Aorta (tissue), 5 donors: ENCODE data around the gene PTPN22. TPM values are rescaled to one million over a fixed set of nuclear protein-coding genes. Genes with fewer than 3 reads are reported as not detected.

ENCODE experiments used
- ATAC-seq: fragments of 200-7000 bp; cut with Tn5 transposase; one replicate; pipeline ENCODE4 v1.9.1; 2022; ENCODE audit warnings: moderate library complexity; ENCODE audit not compliant: low FRiP score
- DNase-seq, 2 donors: peaks; one replicate each; pipeline ENCODE4 v3.0.0-alpha.2; 2020
- H3K27ac ChIP-seq, 2 donors: one replicate each; pipeline ENCODE4 v1.5.1; 2013; ENCODE audit warnings: low read length in 2 of 2, mild to moderate bottlenecking in 2 of 2, moderate library complexity in 2 of 2, control low read depth in 1 of 2, inconsistent platforms in 1 of 2, low read depth in 1 of 2
- H3K27me3 ChIP-seq, 2 donors: one replicate each; pipeline ENCODE4 v1.6.1; 2013; ENCODE audit warnings: control low read depth in 1 of 2, low read length in 1 of 2, mild to moderate bottlenecking in 1 of 2, moderate library complexity in 1 of 2; ENCODE audit not compliant: insufficient read depth in 2 of 2, control insufficient read depth in 1 of 2
- H3K36me3 ChIP-seq, 2 donors: one replicate each; pipeline ENCODE4 v1.6.1; 2013; ENCODE audit warnings: control low read depth in 1 of 2, low read length in 1 of 2, mild to moderate bottlenecking in 1 of 2; ENCODE audit not compliant: insufficient read depth in 2 of 2, control insufficient read depth in 1 of 2
- H3K4me1 ChIP-seq, 2 donors: one replicate each; pipeline ENCODE4 v1.6.1; 2013; ENCODE audit warnings: low read length in 2 of 2, control low read depth in 1 of 2, mild to moderate bottlenecking in 1 of 2, moderate library complexity in 1 of 2; ENCODE audit not compliant: insufficient read depth in 2 of 2, control insufficient read depth in 1 of 2
- H3K4me3 ChIP-seq, 2 donors: one replicate each; pipeline ENCODE4 v1.5.1; 2013; ENCODE audit warnings: low read length in 2 of 2, control low read depth in 1 of 2, mild to moderate bottlenecking in 1 of 2
- H3K9me3 ChIP-seq: one replicate; pipeline ENCODE4 v1.6.1; 2013; ENCODE audit warnings: mild to moderate bottlenecking, low read length; ENCODE audit not compliant: control insufficient read depth
- WGBS, 2 donors: extraction: QIAGEN DNeasy Blood & Tissue Kit; methylation state at CpG; one replicate each; pipeline ENCODE4 v1.1.7; 2013; 5-methylcytosine and 5-hydroxymethylcytosine counted together
- intact Hi-C, 2 donors: fragments of 100-400 bp; cut with DNase I; formaldehyde crosslinking; loops; one replicate each; pipeline versions ENCODE4 v1.14.2 to v1.15.0; 2022
- polyA plus RNA-seq, 2 donors: library from polyadenylated mRNA; stranded (reverse); fragments of 200-250 nt; gene quantifications; one replicate each; pipeline ENCODE4 v1.2.3, GENCODE V29; 2013
- total RNA-seq, 2 donors: library from RNA; stranded (reverse); fragmentation: NEBNext Ultra II Directional; extraction: Animal tissue kit (Norgen Biotek cat#: 25700); gene quantifications; one replicate each; pipeline ENCODE4 v1.2.1, GENCODE V29; 2021
- donor health status: healthy with polysubstance abuse.
- donor health status: Bipolar disorder and iron deficiency.
- donor health status: DM: no; HTN: no; CAD: no.
- donor health status: DM: no; HTN: no; CAD: no.
- donor health status: DM: yes; HTN: yes; CAD: no.

Gene PTPN22
- total and polyA plus RNA-seq, 4 donors, result 0.50 to 6.7 (median 2.6) TPM

GRCh38 chr1:113770031-113770430 lies 101.5 kb downstream of the PTPN22 start:
- no peaks in the 10 kb centered on the region for H3K27me3 ChIP-seq

GRCh38 chr1:113769601-113769970 lies 101.9 kb downstream of the PTPN22 start:
- no peaks in the 10 kb centered on the region for H3K27me3 ChIP-seq
- no peaks in the 10 kb centered on the region for H3K9me3 ChIP-seq
- no peak overlapping the region for H3K27ac ChIP-seq
- peaks cover 2 to 8% of the 10 kb centered on the region in 2 donors for H3K36me3 ChIP-seq
- no peak overlapping the region for H3K4me3 ChIP-seq
- ATAC-seq, result no peak
- DNase-seq, result no peak
- intact Hi-C loops, result no loop called here
- no peaks in the 10 kb centered on the region for H3K4me1 ChIP-seq

More at GRCh38 chr1:113770031-113770430, 101.5 kb downstream of the PTPN22 start:
- Histone ChIP-seq H3K36me3 (peaks cover 2 to 8% of the 10 kb centered on the region in 2 donors), H3K4me3 (no peak overlapping the region), H3K27ac (no peak overlapping the region), H3K9me3 (no peaks in the 10 kb centered on the region), H3K4me1 (no peaks in the 10 kb centered on the region)
- DNase-seq, result no peak
- 83 to 89% methylated on average over 1 of the region's 1 CpG for WGBS, 2 donors
- ATAC-seq, result no peak
- intact Hi-C loops, result no loop called here

- H3K9me3 ChIP-seq, result no peaks in the 10 kb centered on the region
- H3K27me3 ChIP-seq, result no peaks in the 10 kb centered on the region
- H3K27ac ChIP-seq, result no peak overlapping the region
- ATAC-seq (no peak), DNase-seq (no peak)
- intact Hi-C loops, result no loop called here
- no peak overlapping the region for H3K4me3 ChIP-seq
- H3K4me1 ChIP-seq, result no peaks in the 10 kb centered on the region
- 85 to 95% methylated on average over 1 of the region's 1 CpG for WGBS, 2 donors
- H3K36me3 ChIP-seq, result peaks cover 2 to 8% of the 10 kb centered on the region in 2 donors
Observed at GRCh38 chr1:113768916-113769600, 102.5 kb downstream of the PTPN22 start.

GRCh38 chr1:113765306-113766230 lies 105.9 kb downstream of the PTPN22 start:
- intact Hi-C loops, result no loop called here
- ATAC-seq, result no peak

More at GRCh38 chr1:113765306-113766230, 105.9 kb downstream of the PTPN22 start:
- Histone ChIP-seq H3K9me3 (no peaks in the 10 kb centered on the region), H3K4me1 (no peaks in the 10 kb centered on the region), H3K36me3 (peaks cover 2 to 8% of the 10 kb centered on the region in 2 donors), H3K27me3 (no peaks in the 10 kb centered on the region), H3K4me3 (no peak overlapping the region), H3K27ac (no peak overlapping the region)
- 89 to 90% methylated on average over 2 of the region's 2 CpGs for WGBS, 2 donors
- no peak for DNase-seq

Other genes starting within 250 kb of the PTPN22 start
- 10 to 100 TPM; 15.0 to 26.3 TPM for gene PHTF1, start 112.2 kb downstream of the PTPN22 start, total RNA-seq
- 1 to 10 TPM; 2.8 to 8.7 TPM for gene PHTF1, start 112.2 kb downstream of the PTPN22 start, polyA plus RNA-seq
- gene RSBN1, start 59.2 kb downstream of the PTPN22 start, total RNA-seq, result 10 to 100 TPM; 17.1 to 22.5 TPM
- gene RSBN1, start 59.2 kb downstream of the PTPN22 start, polyA plus RNA-seq, result 1 to 10 TPM; 3.6 to 5.2 TPM
- gene BCL2L15, start 15.9 kb upstream of the PTPN22 start, total RNA-seq, result 1 to 10 TPM in 1 of 2 donors, under 1 TPM in 1; 0.36 to 2.2 TPM
- gene BCL2L15, start 15.9 kb upstream of the PTPN22 start, polyA plus RNA-seq, result 10 to 100 TPM in 1 of 2 donors, under 1 TPM in 1; 0.38 to 36.1 TPM
- 10 to 100 TPM; 15.7 to 24.8 TPM for gene AP4B1, start 33.1 kb upstream of the PTPN22 start, total RNA-seq
- 10 to 100 TPM in 1 of 2 donors, 1 to 10 TPM in 1; 8.5 to 35.4 TPM for gene AP4B1, start 33.1 kb upstream of the PTPN22 start, polyA plus RNA-seq
- gene DCLRE1B, start 33.6 kb upstream of the PTPN22 start, total RNA-seq, result 1 to 10 TPM; 4.2 to 6.3 TPM
- 1 to 10 TPM; 1.9 to 2.6 TPM for gene DCLRE1B, start 33.6 kb upstream of the PTPN22 start, polyA plus RNA-seq
- 10 to 100 TPM; 71.1 to 75.3 TPM for gene HIPK1, start 57.6 kb upstream of the PTPN22 start, total RNA-seq
- 10 to 100 TPM; 14.9 to 19.7 TPM for gene HIPK1, start 57.6 kb upstream of the PTPN22 start, polyA plus RNA-seq
- 10 to 100 TPM; 19.8 to 96.1 TPM for gene OLFML3, start 107.8 kb upstream of the PTPN22 start, total RNA-seq
- gene OLFML3, start 107.8 kb upstream of the PTPN22 start, polyA plus RNA-seq, result 10 to 100 TPM; 17.3 to 20.4 TPM